ENCODE results near the gene TLL1. TPM values are rescaled to one million over a fixed set of nuclear protein-coding genes. Genes with fewer than 3 reads are reported as not detected.
A peak's percentile ranks its signal among the peaks of the same experiment; 100 is the strongest.

The TLL1 gene
- total RNA-seq: 2.9 and 7.9 TPM in 2 replicates

DNA sequence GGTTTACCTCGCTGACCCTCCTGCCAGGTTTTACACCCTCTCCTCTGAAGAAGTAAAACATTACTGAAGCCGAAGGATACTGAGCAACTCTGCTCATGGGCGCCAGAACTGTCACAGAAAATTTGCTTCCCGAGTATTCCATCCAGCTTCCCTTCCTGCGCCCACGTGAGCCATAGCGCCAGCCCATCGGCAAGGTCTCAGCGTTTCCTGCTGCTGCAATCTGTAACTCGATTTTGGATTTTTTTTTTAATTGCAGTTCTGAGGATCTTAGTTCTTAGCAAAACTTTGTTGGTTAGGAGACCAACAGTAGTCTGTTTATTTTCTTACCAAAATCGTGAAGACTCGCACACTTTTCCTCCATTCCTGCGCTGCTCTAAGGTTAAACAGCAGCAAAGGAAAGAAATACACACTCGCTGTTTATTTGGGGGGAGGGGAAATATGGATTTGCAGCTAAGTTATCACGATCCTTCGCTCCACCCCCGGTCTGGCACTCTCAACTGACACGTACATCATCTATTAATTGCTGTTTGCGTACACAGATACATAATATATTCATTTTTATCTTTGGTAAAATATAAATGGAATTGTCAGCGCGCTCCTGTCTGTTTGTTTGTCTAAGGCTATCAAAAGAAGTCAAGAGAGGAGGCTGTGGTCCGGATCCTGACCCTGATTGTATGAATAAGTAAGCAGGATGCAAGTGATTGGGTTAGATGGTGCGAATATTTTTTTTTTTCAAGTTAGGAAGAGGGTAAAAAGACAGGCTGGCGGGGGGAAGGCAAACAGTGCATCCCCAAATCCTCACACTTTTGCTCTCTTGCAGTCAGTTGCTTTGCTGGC, at the start of gene TLL1:
TSS of gene TLL1 (plus strand) at position 777 of the 837 bp plus-strand sequence. CDS start 668 bp downstream, outside the sequence.
- peak; percentile 19 for DNase-seq (ENCODE audit: low read depth)
- no peaks in the 10 kb centered on the region for H3K36me3 ChIP-seq (ENCODE audit: control insufficient read depth, insufficient read depth, low read length)
- H3K4me3 ChIP-seq (ENCODE audit: low read depth, low read length): peak within 1 kb of the TSS; percentile 75
- no peaks in the 10 kb centered on the region for H3K27me3 ChIP-seq (ENCODE audit: control insufficient read depth, insufficient read depth, low read length)
- TF ChIP-seq, protein P1, sequence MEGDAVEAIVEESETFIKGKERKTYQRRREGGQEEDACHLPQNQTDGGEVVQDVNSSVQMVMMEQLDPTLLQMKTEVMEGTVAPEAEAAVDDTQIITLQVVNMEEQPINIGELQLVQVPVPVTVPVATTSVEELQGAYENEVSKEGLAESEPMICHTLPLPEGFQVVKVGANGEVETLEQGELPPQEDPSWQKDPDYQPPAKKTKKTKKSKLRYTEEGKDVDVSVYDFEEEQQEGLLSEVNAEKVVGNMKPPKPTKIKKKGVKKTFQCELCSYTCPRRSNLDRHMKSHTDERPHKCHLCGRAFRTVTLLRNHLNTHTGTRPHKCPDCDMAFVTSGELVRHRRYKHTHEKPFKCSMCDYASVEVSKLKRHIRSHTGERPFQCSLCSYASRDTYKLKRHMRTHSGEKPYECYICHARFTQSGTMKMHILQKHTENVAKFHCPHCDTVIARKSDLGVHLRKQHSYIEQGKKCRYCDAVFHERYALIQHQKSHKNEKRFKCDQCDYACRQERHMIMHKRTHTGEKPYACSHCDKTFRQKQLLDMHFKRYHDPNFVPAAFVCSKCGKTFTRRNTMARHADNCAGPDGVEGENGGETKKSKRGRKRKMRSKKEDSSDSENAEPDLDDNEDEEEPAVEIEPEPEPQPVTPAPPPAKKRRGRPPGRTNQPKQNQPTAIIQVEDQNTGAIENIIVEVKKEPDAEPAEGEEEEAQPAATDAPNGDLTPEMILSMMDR (IDR thresholded peaks at IDR 0.05; ENCODE audit: insufficient read depth, low read length, poor library complexity, severe bottlenecking): no peak

DNA sequence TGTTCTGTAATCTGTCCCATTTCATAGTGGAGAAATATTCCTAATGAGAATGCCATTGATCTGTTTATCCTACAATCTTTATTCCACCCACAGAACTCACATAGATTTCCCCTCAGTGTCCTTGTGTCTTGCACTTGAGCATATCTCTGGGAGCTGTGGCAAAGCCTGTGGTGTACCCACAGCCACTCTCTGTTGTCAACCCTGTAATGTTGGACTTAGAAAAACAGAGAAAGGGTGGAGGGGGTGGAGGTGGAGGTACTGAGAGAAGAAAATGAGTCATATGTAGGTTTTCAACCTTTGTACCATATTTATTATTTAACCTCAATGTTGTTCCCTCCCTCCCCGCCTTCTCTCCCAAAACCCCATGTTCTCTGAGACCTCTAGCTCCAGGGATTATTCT, 46.9 kb upstream of the TLL1 start:
- TF ChIP-seq, protein P1 (IDR thresholded peaks at IDR 0.05; ENCODE audit: insufficient read depth, low read length, poor library complexity, severe bottlenecking): no peak
- Histone ChIP-seq H3K4me3 (ENCODE audit: low read depth, low read length) (no peak overlapping the region), H3K27me3 (ENCODE audit: control insufficient read depth, insufficient read depth, low read length) (no peaks in the 10 kb centered on the region), H3K36me3 (ENCODE audit: control insufficient read depth, insufficient read depth, low read length) (no peaks in the 10 kb centered on the region)
- no peak for DNase-seq (ENCODE audit: low read depth)

DNA sequence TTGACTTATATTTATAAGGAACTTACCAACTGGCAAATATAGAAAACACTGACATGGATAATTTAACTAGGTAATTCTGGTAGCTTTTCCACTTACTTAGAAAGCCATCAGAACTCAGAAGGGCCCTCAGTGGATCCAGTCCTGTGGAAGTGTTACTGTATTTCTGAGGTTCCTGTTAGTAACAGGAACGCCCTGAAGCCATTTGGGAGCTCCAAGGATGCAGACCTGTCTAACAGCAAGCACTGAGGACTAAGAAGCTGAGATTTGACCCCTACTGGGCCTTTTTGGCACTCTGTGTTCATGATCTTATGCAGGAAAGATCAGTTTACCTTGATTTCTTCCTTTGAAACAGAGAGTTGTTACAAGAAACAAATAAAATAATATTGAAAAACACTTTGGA, 46.0 kb upstream of the TLL1 start:
- TF ChIP-seq, protein P1 (IDR thresholded peaks at IDR 0.05; ENCODE audit: insufficient read depth, low read length, poor library complexity, severe bottlenecking): no peak
- H3K27me3 ChIP-seq (ENCODE audit: control insufficient read depth, insufficient read depth, low read length): no peaks in the 10 kb centered on the region
- no peaks in the 10 kb centered on the region for H3K36me3 ChIP-seq (ENCODE audit: control insufficient read depth, insufficient read depth, low read length)
- no peak for DNase-seq (ENCODE audit: low read depth)
- H3K4me3 ChIP-seq (ENCODE audit: low read depth, low read length): no peak overlapping the region

DNA sequence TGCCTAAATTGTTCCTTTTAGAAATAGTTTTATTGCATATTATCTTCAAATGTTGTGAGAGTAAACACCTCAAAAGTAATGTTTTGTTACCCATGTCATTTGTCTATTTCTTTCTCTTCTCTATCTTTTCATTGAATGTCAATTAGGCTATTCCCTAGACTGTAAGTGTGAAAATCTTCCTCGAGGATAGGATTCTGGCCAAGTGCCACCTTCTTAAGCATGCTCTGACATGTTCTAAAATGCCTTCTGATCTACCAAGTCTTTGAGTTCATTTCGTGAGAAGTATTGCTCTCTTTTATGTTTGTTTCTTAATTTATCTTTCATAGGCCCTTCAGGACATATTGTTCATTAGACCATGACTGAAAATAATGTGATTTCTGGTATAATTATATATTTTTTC, 44.1 kb upstream of the TLL1 start:
- H3K4me3 ChIP-seq (ENCODE audit: low read depth, low read length): no peak overlapping the region
- no peaks in the 10 kb centered on the region for H3K27me3 ChIP-seq (ENCODE audit: control insufficient read depth, insufficient read depth, low read length)
- no peak for DNase-seq (ENCODE audit: low read depth)
- no peaks in the 10 kb centered on the region for H3K36me3 ChIP-seq (ENCODE audit: control insufficient read depth, insufficient read depth, low read length)
- TF ChIP-seq, protein P1 (IDR thresholded peaks at IDR 0.05; ENCODE audit: insufficient read depth, low read length, poor library complexity, severe bottlenecking): no peak

DNA sequence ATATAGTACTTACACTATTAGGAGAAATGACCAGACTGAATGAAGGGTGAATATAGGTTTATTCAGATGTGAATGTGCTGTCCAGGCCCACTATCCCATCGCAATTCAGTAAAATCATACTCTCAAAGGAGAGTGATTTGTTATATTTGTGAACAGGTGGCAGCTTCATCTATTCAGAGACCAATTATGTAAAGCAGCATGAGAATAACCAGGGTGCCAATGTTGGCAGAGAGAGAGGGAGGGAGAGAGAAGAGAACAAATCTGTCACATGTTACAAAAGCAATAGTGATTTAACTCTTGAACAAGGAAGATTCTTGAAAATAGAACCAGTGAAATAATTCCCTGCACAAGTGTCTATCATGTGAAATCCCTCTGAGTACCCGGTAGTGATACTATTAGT, 38.9 kb upstream of the TLL1 start:
- Histone ChIP-seq H3K4me3 (ENCODE audit: low read depth, low read length) (no peak overlapping the region), H3K27me3 (ENCODE audit: control insufficient read depth, insufficient read depth, low read length) (no peaks in the 10 kb centered on the region), H3K36me3 (ENCODE audit: control insufficient read depth, insufficient read depth, low read length) (no peaks in the 10 kb centered on the region)
- TF ChIP-seq, protein P1 (IDR thresholded peaks at IDR 0.05; ENCODE audit: insufficient read depth, low read length, poor library complexity, severe bottlenecking): no peak
- no peak for DNase-seq (ENCODE audit: low read depth)

DNA sequence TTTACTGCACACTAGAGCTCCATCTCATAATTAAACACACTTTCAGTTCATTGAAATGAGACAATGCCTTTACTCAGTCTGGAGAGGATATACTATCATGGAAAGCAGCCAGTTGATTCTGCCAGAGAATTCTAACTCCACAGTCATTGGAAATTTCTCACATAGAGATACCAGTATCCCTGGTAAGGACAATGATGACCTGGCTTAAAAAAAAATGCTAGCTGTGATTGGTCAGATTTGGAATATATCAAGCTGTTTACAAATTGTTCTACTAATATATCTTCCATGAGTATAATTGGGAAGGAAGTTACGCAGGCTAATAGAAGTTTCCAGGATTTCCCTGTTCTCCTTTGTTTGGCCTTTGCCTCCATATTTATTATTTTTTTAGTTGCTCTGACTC, 34.5 kb upstream of the TLL1 start:
- TF ChIP-seq, protein P1 (IDR thresholded peaks at IDR 0.05; ENCODE audit: insufficient read depth, low read length, poor library complexity, severe bottlenecking): no peak
- H3K36me3 ChIP-seq (ENCODE audit: control insufficient read depth, insufficient read depth, low read length): no peaks in the 10 kb centered on the region
- no peak for DNase-seq (ENCODE audit: low read depth)
- H3K4me3 ChIP-seq (ENCODE audit: low read depth, low read length): no peak overlapping the region
- H3K27me3 ChIP-seq (ENCODE audit: control insufficient read depth, insufficient read depth, low read length): no peaks in the 10 kb centered on the region

Measured in kidney epithelial cell (primary cell).